RWPE1 (cell line): Measurements from ENCODE around the gene LRRK2.

ENCODE experiments used
- CTCF ChIA-PET: fragments of 350-600 bp; sonication (Branson Sonifier 250); formaldehyde crosslinking; extraction: SDS; loops from one replicate; lab custom pipeline; 2021; lab: Yijun Ruan, JAX
- POLR2A ChIA-PET: fragments of 400-600 bp; formaldehyde crosslinking; extraction: SDS; loops from one replicate; lab custom pipeline; 2020; ENCODE audit warnings: antibody characterized with exemption; ENCODE audit not compliant: low non-redundant PET; lab: Yijun Ruan, JAX
- DNase-seq: peaks from one replicate; pipeline ENCODE4 v3.0.0; 2012; ENCODE audit warnings: low spot score
- H3K27ac ChIP-seq: fragments of 450-650 bp; 2 replicates; pipeline ENCODE4 v1.5.1; 2017
- CTCF ChIP-seq: fragments of 450-650 bp; conservative IDR thresholded peaks from 2 replicates; pipeline ENCODE4 v1.5.1; 2017; ENCODE audit warnings: low read depth, mild to moderate bottlenecking

Gene LRRK2

GRCh38 chr12:40263616-40264409 lies 39.0 kb downstream of the LRRK2 start:
- no peak for DNase-seq
- CTCF ChIA-PET = interaction anchor here (0.6 kb wide), 1 partner anchor 678 kb away, joined by 3 read pairs; no protein-coding TSS in a partner anchor
- no peak for TF ChIP-seq CTCF
- POLR2A ChIA-PET = no interaction called here
- H3K27ac ChIP-seq = no peak overlapping the region

GRCh38 chr12:40271981-40272664 lies 47.3 kb downstream of the LRRK2 start:
- ChIA-PET POLR2A (no interaction called here), CTCF (no interaction called here)
- no peak for TF ChIP-seq CTCF

GRCh38 chr12:40281791-40282364 lies 57.1 kb downstream of the LRRK2 start:
- TF ChIP-seq CTCF = no peak
- DNase-seq = no peak
- CTCF ChIA-PET = interaction anchor here (0.6 kb wide), 1 partner anchor 32 kb away, joined by 3 read pairs; no protein-coding TSS in a partner anchor
- no peak overlapping the region for H3K27ac ChIP-seq
- POLR2A ChIA-PET = no interaction called here

More at GRCh38 chr12:40271981-40272664, 47.3 kb downstream of the LRRK2 start:
- H3K27ac ChIP-seq = no peak overlapping the region
- no peak for DNase-seq

DNA sequence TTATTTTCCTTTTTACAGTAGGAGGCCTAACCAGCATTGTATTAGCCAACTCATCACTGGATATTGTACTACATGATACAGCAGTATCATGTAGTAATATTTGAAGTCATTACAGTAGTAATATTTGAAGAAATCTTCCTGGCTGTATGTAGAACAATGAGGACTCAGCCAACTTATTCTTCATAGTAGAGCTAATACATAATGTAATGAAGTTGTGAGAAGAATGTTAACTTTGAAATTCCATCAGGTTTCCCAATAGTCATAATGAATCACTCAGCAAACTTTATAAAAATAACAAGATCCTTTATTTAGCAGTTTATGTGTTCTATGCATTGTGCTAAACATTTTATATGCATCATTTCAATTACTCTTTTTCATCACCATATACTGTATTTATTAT lies 61.8 kb downstream of the LRRK2 start:
- H3K27ac ChIP-seq = no peak overlapping the region
- no peak for TF ChIP-seq CTCF
- ChIA-PET CTCF (no interaction called here), POLR2A (no interaction called here)
- no peak for DNase-seq

DNA sequence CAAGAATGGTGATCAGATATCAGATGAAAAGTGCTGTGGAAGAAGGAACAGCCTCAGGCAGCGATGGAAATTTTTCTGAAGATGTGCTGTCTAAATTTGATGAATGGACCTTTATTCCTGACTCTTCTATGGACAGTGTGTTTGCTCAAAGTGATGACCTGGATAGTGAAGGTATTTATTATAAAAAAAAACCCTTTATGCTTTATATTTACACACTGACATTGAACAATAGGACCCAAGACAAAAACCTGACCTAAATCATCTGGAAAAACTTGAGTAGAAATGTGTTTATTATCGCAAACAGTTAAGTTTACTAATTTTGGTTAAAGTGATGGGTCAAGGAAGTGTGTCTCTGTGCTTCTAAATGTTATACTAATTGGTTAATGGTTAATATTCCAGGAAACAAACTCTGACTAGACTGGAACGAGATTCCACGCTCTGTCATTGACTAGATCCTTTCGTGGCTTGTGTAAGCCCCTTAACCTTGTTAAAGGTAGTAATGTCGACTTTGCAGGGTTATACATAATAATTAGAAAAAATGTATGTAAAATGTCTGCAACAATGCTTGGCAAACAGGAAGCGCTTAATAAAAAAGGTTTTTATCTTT lies 62.7 kb downstream of the LRRK2 start:
- no peak for DNase-seq
- no peak for TF ChIP-seq CTCF
- ChIA-PET POLR2A (no interaction called here), CTCF (no interaction called here)
- H3K27ac ChIP-seq = no peak overlapping the region

GRCh38 chr12:40292788-40293429 lies 68.1 kb downstream of the LRRK2 start:
- TF ChIP-seq CTCF = no peak
- no peak overlapping the region for H3K27ac ChIP-seq
- ChIA-PET POLR2A (no interaction called here), CTCF (no interaction called here)
- no peak for DNase-seq
